ENCODE results near the gene NFKBIL1. TPM values are rescaled to one million over a fixed set of nuclear protein-coding genes. Genes with fewer than 3 reads are reported as not detected.
"Not testable (repeated sequence)": the region's sequence is repeated elsewhere in the genome, so short reads cannot be mapped to it uniquely, and the experiment has no call there.

Gene NFKBIL1
- total and polyA plus RNA-seq, 2 of the 4 experiments (the other 2 are of a cell fraction) = 7.8 to 10.8 TPM

DNA sequence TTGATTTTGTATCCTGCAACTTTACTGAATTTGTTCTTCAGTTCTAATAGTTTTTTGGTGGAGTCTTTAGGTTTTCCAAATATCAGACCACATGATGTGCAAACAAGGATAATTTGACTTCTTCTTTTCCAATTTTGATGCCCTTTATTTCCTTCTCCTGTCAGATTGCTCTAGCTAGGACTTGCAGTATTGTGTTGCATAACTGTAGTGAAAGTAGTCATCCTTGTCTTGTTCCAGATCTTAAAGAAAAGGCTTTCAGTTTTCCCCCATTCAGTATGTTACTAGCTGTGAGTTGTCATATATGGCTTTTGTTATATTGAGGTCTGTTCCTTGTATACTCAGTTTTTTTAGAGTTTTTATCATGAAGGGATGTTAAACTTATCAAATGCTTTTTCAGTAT, 44.8 kb upstream of the NFKBIL1 start:
- CTCF ChIA-PET = no interaction called here
- dilution Hi-C loops (cut with HindIII; ENCODE audit: low sequenced_read_pairs, unreplicated experiment) = no loop called here

GRCh38 chr6:31509036-31509435, 38.4 kb upstream of the NFKBIL1 start:
- intact Hi-C loops (cut with micrococcal nuclease); H3K4me3 ChIP-seq (ENCODE audit: insufficient read depth, low read depth, low read length); H3K56ac ChIP-seq (ENCODE audit: extremely low read depth, insufficient read depth, low read length); H4K91ac ChIP-seq (ENCODE audit: insufficient read depth, low read depth, low read length); H2BK15ac ChIP-seq (ENCODE audit: low read depth, low read length); CTCF ChIA-PET; H3K9me3 ChIP-seq (ENCODE audit: control insufficient read depth, insufficient read depth, low read length); POLR2A ChIA-PET (ENCODE audit: unreplicated experiment); ATAC-seq (ENCODE audit: low read depth); H3K27me3 ChIP-seq (ENCODE audit: control insufficient read depth, insufficient read depth, low read length); H2BK5ac ChIP-seq (ENCODE audit: low read depth, low read length, poor library complexity, severe bottlenecking); BruUV-seq (replicated peaks); H2BK20ac ChIP-seq (ENCODE audit: low read depth, low read length); dilution Hi-C loops (cut with HindIII; ENCODE audit: low sequenced_read_pairs, unreplicated experiment); H3K27ac ChIP-seq (ENCODE audit: insufficient read depth, low read length); H4K5ac ChIP-seq (ENCODE audit: low read depth, low read length); H2AK9ac ChIP-seq (replicated peaks; ENCODE audit: low read depth, low read length, poor library complexity); H3K4me1 ChIP-seq (ENCODE audit: control insufficient read depth, insufficient read depth, low read length); H3K14ac ChIP-seq (replicated peaks; ENCODE audit: low read depth, low read length); H2AK5ac ChIP-seq (ENCODE audit: low read depth, low read length); H4K8ac ChIP-seq (ENCODE audit: low read depth in 2 of 2, low read length in 2 of 2); H2AFZ ChIP-seq (replicated peaks; ENCODE audit: low read length, poor library complexity); H4K20me1 ChIP-seq (ENCODE audit: insufficient read depth, low read length); H3K4me2 ChIP-seq (ENCODE audit: low read depth, low read length); H2BK120ac ChIP-seq (ENCODE audit: low read depth, low read length); H3K9ac ChIP-seq (ENCODE audit: low read depth, low read length); H3K18ac ChIP-seq (ENCODE audit: low read depth, low read length); H3K23ac ChIP-seq (ENCODE audit: low read depth, low read length); DNase-seq; in situ Hi-C loops (cut with MboI; ENCODE audit: low sequenced_read_pairs); H3K4ac ChIP-seq (ENCODE audit: low read depth, low read length): not testable (repeated sequence)
- Histone ChIP-seq H3K9me1 (ENCODE audit: insufficient read depth, low read length) (peaks cover 16% of the 10 kb centered on the region), H3K36me3 (ENCODE audit: control insufficient read depth, insufficient read depth, low read length) (peaks cover 11% of the 10 kb centered on the region; the same call in 1 of the 2 replicates), H3K79me1 (ENCODE audit: low read depth in 1 of 2, low read length in 2 of 2) (peaks cover 0 to 10% of the 10 kb centered on the region in 2 experiments; a peak in 2 of 4 replicates)
- no CpG with 5 or more reads among the region's 2 CpGs for WGBS, 2 experiments (ENCODE audit: extremely low coverage in 2 of 2, insufficient read length in 1 of 2)

More for the DNA sequence above, 44.8 kb upstream of the NFKBIL1 start:
- intact Hi-C loops (cut with micrococcal nuclease) (no loop called here), in situ Hi-C loops (cut with MboI; ENCODE audit: low sequenced_read_pairs) (no loop called here)
- H3K79me1 ChIP-seq (ENCODE audit: low read depth in 1 of 2, low read length in 2 of 2) = peaks cover 0 to 31% of the 10 kb centered on the region in 2 experiments; a peak in 3 of 4 replicates
- peaks cover 10% of the 10 kb centered on the region; the same call in 1 of the 2 replicates for H4K20me1 ChIP-seq (ENCODE audit: insufficient read depth, low read length)
- no peak overlapping the region for H2AK5ac ChIP-seq (ENCODE audit: low read depth, low read length)
- no peaks in the 10 kb centered on the region for H3K9me3 ChIP-seq (ENCODE audit: control insufficient read depth, insufficient read depth, low read length)
- no peak overlapping the region for H4K91ac ChIP-seq (ENCODE audit: insufficient read depth, low read depth, low read length)
- H2BK15ac ChIP-seq (ENCODE audit: low read depth, low read length) = no peak overlapping the region
- H3K56ac ChIP-seq (ENCODE audit: extremely low read depth, insufficient read depth, low read length) = no peak overlapping the region
- H2AFZ ChIP-seq (replicated peaks; ENCODE audit: low read length, poor library complexity) = no peak overlapping the region
- no peak overlapping the region for H3K9ac ChIP-seq (ENCODE audit: low read depth, low read length)
- no peak overlapping the region for H2BK120ac ChIP-seq (ENCODE audit: low read depth, low read length)
- H3K4me1 ChIP-seq (ENCODE audit: control insufficient read depth, insufficient read depth, low read length) = no peaks in the 10 kb centered on the region; the same call in 1 of the 2 replicates
- H3K9me1 ChIP-seq (ENCODE audit: insufficient read depth, low read length) = peaks cover 5% of the 10 kb centered on the region; the same call in 1 of the 2 replicates
- BruUV-seq (replicated peaks) = no TSS peak
- no peaks in the 10 kb centered on the region for H3K27me3 ChIP-seq (ENCODE audit: control insufficient read depth, insufficient read depth, low read length)
- H3K36me3 ChIP-seq (ENCODE audit: control insufficient read depth, insufficient read depth, low read length) = peaks cover 8% of the 10 kb centered on the region; the same call in 1 of the 2 replicates
- H3K18ac ChIP-seq (ENCODE audit: low read depth, low read length) = no peak overlapping the region
- H2BK5ac ChIP-seq (ENCODE audit: low read depth, low read length, poor library complexity, severe bottlenecking) = no peak overlapping the region
- ATAC-seq (ENCODE audit: low read depth) = no peak
- H2BK20ac ChIP-seq (ENCODE audit: low read depth, low read length) = no peak overlapping the region
- H4K8ac ChIP-seq (ENCODE audit: low read depth in 2 of 2, low read length in 2 of 2) = no peak overlapping the region
- no peak overlapping the region for H4K5ac ChIP-seq (ENCODE audit: low read depth, low read length)
- no peak overlapping the region for H3K4ac ChIP-seq (ENCODE audit: low read depth, low read length)
- H3K4me3 ChIP-seq (ENCODE audit: insufficient read depth, low read depth, low read length) = no peak overlapping the region
- H3K23ac ChIP-seq (ENCODE audit: low read depth, low read length) = no peak overlapping the region
- no peak overlapping the region for H3K14ac ChIP-seq (replicated peaks; ENCODE audit: low read depth, low read length)
- TF ChIP-seq CHD1 (IDR thresholded peaks at IDR 0.05; ENCODE audit: low read depth, low read length) = no peak
- DNase-seq = no peak
- H2AK9ac ChIP-seq (replicated peaks; ENCODE audit: low read depth, low read length, poor library complexity) = no peak overlapping the region
- no peak overlapping the region for H3K27ac ChIP-seq (ENCODE audit: insufficient read depth, low read length)
- POLR2A ChIA-PET (ENCODE audit: unreplicated experiment) = no interaction called here
- H3K4me2 ChIP-seq (ENCODE audit: low read depth, low read length) = no peak overlapping the region

Data from IMR-90 (cell line).